Hypothalamus (tissue), 51 donors: Measurements from ENCODE around the gene FEZF2.

Source experiments
- DNase-seq, 51 donors: peaks; one replicate each; lab custom pipeline; 2025; lab: John Stamatoyannopoulos, UW

The FEZF2 gene

GRCh38 chr3:62373714-62374333 lies 474 bp upstream of the FEZF2 start:
- DNase-seq, result no peak

- no peak for DNase-seq
These were observed 719 bp downstream of the FEZF2 start for GRCh38 chr3:62372621-62373041.

- DNase-seq, result no peak
These were observed 1.4 kb downstream of the FEZF2 start for GRCh38 chr3:62371720-62372591.

- DNase-seq, result no peak
These were observed 2.3 kb downstream of the FEZF2 start for GRCh38 chr3:62370858-62371719.

- DNase-seq, result no peak
These were observed 3.1 kb downstream of the FEZF2 start for GRCh38 chr3:62370112-62370857.

- no peak for DNase-seq
These were observed 3.9 kb downstream of the FEZF2 start for GRCh38 chr3:62369476-62369743.

- no peak for DNase-seq
These were observed 4.5 kb downstream of the FEZF2 start for GRCh38 chr3:62368705-62369475.

GRCh38 chr3:62368290-62368704 lies 5.1 kb downstream of the FEZF2 start:
- no peak for DNase-seq

- no peak for DNase-seq
These were observed 5.6 kb downstream of the FEZF2 start for GRCh38 chr3:62367763-62368195.

GRCh38 chr3:62366126-62366484 lies 7.2 kb downstream of the FEZF2 start:
- DNase-seq, result no peak

- DNase-seq, result peak in 1 of 51 donors; percentile 39
These were observed 7.8 kb downstream of the FEZF2 start for GRCh38 chr3:62365391-62366125.

GRCh38 chr3:62364191-62364590 lies 9.2 kb downstream of the FEZF2 start:
- no peak for DNase-seq

- DNase-seq, result no peak
These were observed 10.1 kb downstream of the FEZF2 start for GRCh38 chr3:62363275-62363674.

GRCh38 chr3:62361824-62362223 lies 11.5 kb downstream of the FEZF2 start:
- DNase-seq, result no peak

- DNase-seq, result no peak
These were observed 12.1 kb downstream of the FEZF2 start for GRCh38 chr3:62361261-62361660.

- DNase-seq, result no peak
These were observed 13.8 kb downstream of the FEZF2 start for GRCh38 chr3:62359531-62359930.

GRCh38 chr3:62356356-62356755 lies 17.0 kb downstream of the FEZF2 start:
- DNase-seq, result no peak

- DNase-seq, result no peak
These were observed 17.6 kb downstream of the FEZF2 start for GRCh38 chr3:62355703-62356102.

GRCh38 chr3:62343755-62344154 lies 29.6 kb downstream of the FEZF2 start:
- DNase-seq, result no peak
